HepG2 (cell line): Measurements from ENCODE around the gene TCL1A. TPM values are rescaled to one million over a fixed set of nuclear protein-coding genes. Genes with fewer than 3 reads are reported as not detected.

Experiments
- ATAC-seq: fragments of 200-7000 bp; cut with Tn5 transposase; 3 replicates; pipeline ENCODE4 v1.9.1; 2020; ENCODE audit warnings: mild to moderate bottlenecking, moderate library complexity
- BruUV-seq: library from RNA; stranded (reverse); fragments of 400-500 nt; replicated peaks from 2 replicates; lab custom pipeline; 2021; lab: Mats Ljungman, UMichigan
- CTCF ChIA-PET: fragments of 300-600 bp; formaldehyde crosslinking; extraction: SDS; loops from one replicate; lab custom pipeline; 2021; ENCODE audit warnings: low total read pairs, inconsistent platforms, low intra/inter-chr PET ratio; lab: Yijun Ruan, JAX
- POLR2A ChIA-PET: fragments of 350-600 bp; sonication (Branson Sonifier 250); formaldehyde crosslinking; loops from one replicate; lab custom pipeline; 2020; ENCODE audit warnings: antibody characterized with exemption, inconsistent platforms; lab: Yijun Ruan, JAX
- DNase-seq: peaks from one replicate; pipeline ENCODE4 v3.0.0-alpha.2; 2015; ENCODE audit warnings: low spot score
- FAIRE-seq: peaks from 3 replicates; lab custom pipeline; 2011; peaks lifted over from hg19 to GRCh38; lab: Jason Lieb, UNC
- H2AFZ ChIP-seq: one replicate; pipeline ENCODE4 v1.6.1; 2011; ENCODE audit warnings: low read length, inconsistent platforms
- H3K27ac ChIP-seq: fragments of 300-600 bp; 3 replicates; pipeline ENCODE4 v1.8.0; 2011; ENCODE audit warnings: mixed run types, mild to moderate bottlenecking, mixed read lengths, low read length, inconsistent platforms; ENCODE audit not compliant: insufficient read depth; ENCODE audit errors: extremely low read length
- H3K27me3 ChIP-seq, 2 experiments: fragments of 200-600 bp in 1 of 2; 2 replicates in 1 of 2; 3 replicates in 1 of 2; pipeline versions ENCODE4 v1.6.0 to v1.8.0; 2011; ENCODE audit warnings: low read length in 2 of 2, mild to moderate bottlenecking in 2 of 2, moderate library complexity in 2 of 2, inconsistent platforms in 1 of 2; ENCODE audit not compliant: insufficient read depth in 2 of 2, control insufficient read depth in 1 of 2
- H3K36me3 ChIP-seq, 2 experiments: fragments of 200-600 bp in 1 of 2; replicated peaks in 1 of 2; 2 replicates in 1 of 2; 3 replicates in 1 of 2; pipeline versions ENCODE4 v1.5.1 to v1.8.0; 2011; ENCODE audit warnings: low read length in 2 of 2, inconsistent platforms in 1 of 2; ENCODE audit not compliant: insufficient read depth in 2 of 2, control insufficient read depth in 1 of 2
- H3K4me1 ChIP-seq: 2 replicates; pipeline ENCODE4 v1.5.1; 2012; ENCODE audit warnings: low read length, inconsistent platforms; ENCODE audit not compliant: insufficient read depth
- H3K4me2 ChIP-seq: 2 replicates; pipeline ENCODE4 v1.6.0; 2011; ENCODE audit warnings: low read depth, low read length, inconsistent platforms
- H3K4me3 ChIP-seq, 3 experiments: fragments of 200-600 bp in 1 of 3; sonication (generic), shearing (Covaris generic) in 1 of 3; replicated peaks in 1 of 3; 2 replicates each; pipeline ENCODE4 v1.5.1; 2011 to 2016; ENCODE audit warnings: low read length in 3 of 3, inconsistent platforms in 2 of 3, low read depth in 2 of 3, mild to moderate bottlenecking in 2 of 3, control low read depth in 1 of 3, mixed read lengths in 1 of 3; ENCODE audit not compliant: insufficient read depth in 1 of 3
- H3K79me2 ChIP-seq: one replicate; pipeline ENCODE4 v1.6.1; 2011; ENCODE audit warnings: low read length, inconsistent platforms; ENCODE audit not compliant: insufficient read depth
- H3K9ac ChIP-seq: 2 replicates; pipeline ENCODE4 v1.6.0; 2011; ENCODE audit warnings: mild to moderate bottlenecking, low read depth, low read length, inconsistent platforms; ENCODE audit not compliant: insufficient read depth
- H3K9me3 ChIP-seq: 2 replicates; pipeline ENCODE4 v1.5.1; 2012; ENCODE audit warnings: mild to moderate bottlenecking, low read length
- H4K20me1 ChIP-seq: 2 replicates; pipeline ENCODE4 v1.6.0; 2011; ENCODE audit warnings: inconsistent platforms, mild to moderate bottlenecking, low read length, moderate library complexity; ENCODE audit not compliant: insufficient read depth
- ATF7 ChIP-seq, 2 experiments: fragments of 450-650 bp in 1 of 2; sonication (generic) in 1 of 2; formaldehyde crosslinking in 1 of 2; IDR thresholded peaks; 2 replicates each; pipeline versions ENCODE4 v1.4.0 to v1.6.1; 2016 to 2020; ENCODE audit warnings: antibody characterized with exemption in 1 of 2, mild to moderate bottlenecking in 1 of 2, missing genetic modification reagents in 1 of 2
- EEA1 ChIP-seq: sonication (generic); formaldehyde crosslinking; IDR thresholded peaks from 2 replicates; pipeline ENCODE4 v1.5.1; 2020; ENCODE audit warnings: mild to moderate bottlenecking, missing genetic modification reagents, borderline replicate concordance
- FUBP1 ChIP-seq: sonication (generic); formaldehyde crosslinking; IDR thresholded peaks from 2 replicates; pipeline ENCODE4 v1.5.1; 2020; ENCODE audit warnings: missing genetic modification reagents, mild to moderate bottlenecking, borderline replicate concordance
- PRMT3 ChIP-seq: sonication (generic); formaldehyde crosslinking; IDR thresholded peaks from 2 replicates; pipeline ENCODE4 v1.8.1; 2022; ENCODE audit warnings: low read depth, mild to moderate bottlenecking, moderate library complexity, missing genetic modification reagents, borderline replicate concordance
- PTBP1 ChIP-seq: fragments of 200-400 bp; formaldehyde crosslinking; IDR thresholded peaks from 2 replicates; pipeline ENCODE4 v1.6.1; 2018; ENCODE audit warnings: low read length, low read depth; ENCODE audit not compliant: poor library complexity, severe bottlenecking
- SATB2 ChIP-seq: sonication (generic); formaldehyde crosslinking; IDR thresholded peaks from 2 replicates; pipeline ENCODE4 v1.5.0; 2020; ENCODE audit warnings: missing genetic modification reagents
- SKIL ChIP-seq: sonication (generic); formaldehyde crosslinking; IDR thresholded peaks from 2 replicates; pipeline ENCODE4 v1.8.0; 2022; ENCODE audit warnings: missing genetic modification reagents, mild to moderate bottlenecking, moderate library complexity, borderline replicate concordance
- ZNF12 ChIP-seq: sonication (generic); formaldehyde crosslinking; IDR thresholded peaks from 2 replicates; pipeline ENCODE4 v1.5.0; 2020; ENCODE audit warnings: missing genetic modification reagents
- ZNF720 ChIP-seq: sonication (generic); formaldehyde crosslinking; IDR thresholded peaks from 2 replicates; pipeline ENCODE4 v1.4.0; 2020; ENCODE audit warnings: missing genetic modification reagents
- WGBS: methylation state at CpG from one replicate; pipeline ENCODE4 v1.1.6; 2017; ENCODE audit warnings: low lambda C conversion rate; 5-methylcytosine and 5-hydroxymethylcytosine counted together
- in situ Hi-C: cut with HindIII; loops from 2 replicates; pipeline ENCODE4 v1.10.0; 2017; ENCODE audit warnings: low pct_unique_long_range_greater_than_20kb; ENCODE audit not compliant: extremely low pct_ligation_motif_present
- intact Hi-C: fragments of 100-400 bp; cut with micrococcal nuclease; formaldehyde crosslinking; loops from one replicate; pipeline ENCODE4 v1.10.0; 2022; ENCODE audit not compliant: unreplicated experiment
- polyA plus RNA-seq, 8 experiments: library from polyadenylated mRNA; depleted of rRNA in 3 of 8; stranded (reverse) in 7 of 8; unstranded in 1 of 8; fragments of >200 nt; fragmentation: Illumina TruSeq in 4 of 8; extraction: Trizol in 4 of 8; gene quantifications; 2 replicates each; pipeline versions ENCODE4 v1.2.1 to v1.2.3, GENCODE V29; 2011 to 2016; ENCODE audit warnings: low read depth in 4 of 8, missing spikeins in 1 of 8, mixed read lengths in 1 of 8; ENCODE audit not compliant: insufficient read depth in 1 of 8
- total RNA-seq, 5 experiments: library from RNA; depleted of rRNA; stranded (reverse); fragments of >200 nt; fragmentation: Illumina TruSeq; extraction: Trizol; gene quantifications; 2 replicates each; pipeline ENCODE4 v1.2.3, GENCODE V29; 2016; ENCODE audit warnings: low read depth in 1 of 5
- TF ChIP-seq, protein P1 (sequence below): sonication (generic); formaldehyde crosslinking; IDR thresholded peaks from 2 replicates; pipeline ENCODE4 v1.5.0; 2020; ENCODE audit warnings: missing genetic modification reagents
- TF ChIP-seq, protein P2 (sequence below): IDR thresholded peaks from 2 replicates; pipeline ENCODE4 v1.4.0; 2020; ENCODE audit warnings: mild to moderate bottlenecking, missing genetic modification reagents

Gene TCL1A
- total and polyA plus RNA-seq, 2 of the 13 experiments (the other 11 are each of a cell fraction or from before 2014, with no cell fraction given) = not detected

DNA sequence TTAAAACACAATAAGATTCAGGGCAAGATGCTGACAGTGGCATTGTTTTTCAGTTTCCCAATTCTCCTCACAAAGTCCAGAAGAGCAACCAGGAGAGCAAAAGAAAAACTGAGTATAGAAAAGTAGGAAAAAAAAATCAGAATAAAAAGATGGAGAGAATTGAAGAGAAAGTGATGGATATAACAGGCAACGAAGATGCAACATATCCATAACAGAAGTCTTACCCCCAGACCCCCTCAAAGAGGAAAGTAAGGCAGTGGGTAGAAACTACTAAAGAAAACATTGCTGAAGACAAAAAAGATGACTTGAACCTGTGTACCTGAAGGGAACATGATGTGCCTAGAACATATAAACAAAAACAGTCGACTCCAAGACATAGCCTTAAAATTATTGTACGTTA lies 10.6 kb downstream of the TCL1A start:
- no peaks in the 10 kb centered on the region for H3K79me2 ChIP-seq
- no peak overlapping the region for H3K9ac ChIP-seq
- no peaks in the 10 kb centered on the region for H3K36me3 ChIP-seq
- peaks cover 0 to 6% of the 10 kb centered on the region in 2 experiments; a peak in 1 of 5 replicates for H3K27me3 ChIP-seq
- DNase-seq (no peak), FAIRE-seq (no peak), ATAC-seq (no peak)
- H3K4me2 ChIP-seq = no peak overlapping the region
- ChIA-PET POLR2A (no interaction called here), CTCF (no interaction called here)
- H3K27ac ChIP-seq = no peak overlapping the region
- intact Hi-C loops = no loop called here
- H3K9me3 ChIP-seq = no peaks in the 10 kb centered on the region
- no peak overlapping the region for H3K4me3 ChIP-seq
- H4K20me1 ChIP-seq = no peaks in the 10 kb centered on the region
- BruUV-seq = no TSS peak
- H3K4me1 ChIP-seq = no peaks in the 10 kb centered on the region
- in situ Hi-C loops = no loop called here
- WGBS = 1% methylated on average over 3 of the region's 3 CpGs
- H2AFZ ChIP-seq = no peak overlapping the region
- TF ChIP-seq, protein P1, sequence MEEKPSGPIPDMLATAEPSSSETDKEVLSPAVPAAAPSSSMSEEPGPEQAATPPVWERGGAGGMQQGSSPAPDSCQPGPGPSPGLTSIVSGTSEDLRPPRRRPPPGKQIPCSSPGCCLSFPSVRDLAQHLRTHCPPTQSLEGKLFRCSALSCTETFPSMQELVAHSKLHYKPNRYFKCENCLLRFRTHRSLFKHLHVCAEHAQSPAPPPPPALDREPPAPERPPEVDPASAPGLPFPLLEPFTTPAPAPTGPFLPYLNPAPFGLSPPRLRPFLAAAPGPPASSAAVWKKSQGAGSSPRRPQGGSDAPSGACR (CRISPR knock-in tag) = no peak
- TF ChIP-seq, protein P2, sequence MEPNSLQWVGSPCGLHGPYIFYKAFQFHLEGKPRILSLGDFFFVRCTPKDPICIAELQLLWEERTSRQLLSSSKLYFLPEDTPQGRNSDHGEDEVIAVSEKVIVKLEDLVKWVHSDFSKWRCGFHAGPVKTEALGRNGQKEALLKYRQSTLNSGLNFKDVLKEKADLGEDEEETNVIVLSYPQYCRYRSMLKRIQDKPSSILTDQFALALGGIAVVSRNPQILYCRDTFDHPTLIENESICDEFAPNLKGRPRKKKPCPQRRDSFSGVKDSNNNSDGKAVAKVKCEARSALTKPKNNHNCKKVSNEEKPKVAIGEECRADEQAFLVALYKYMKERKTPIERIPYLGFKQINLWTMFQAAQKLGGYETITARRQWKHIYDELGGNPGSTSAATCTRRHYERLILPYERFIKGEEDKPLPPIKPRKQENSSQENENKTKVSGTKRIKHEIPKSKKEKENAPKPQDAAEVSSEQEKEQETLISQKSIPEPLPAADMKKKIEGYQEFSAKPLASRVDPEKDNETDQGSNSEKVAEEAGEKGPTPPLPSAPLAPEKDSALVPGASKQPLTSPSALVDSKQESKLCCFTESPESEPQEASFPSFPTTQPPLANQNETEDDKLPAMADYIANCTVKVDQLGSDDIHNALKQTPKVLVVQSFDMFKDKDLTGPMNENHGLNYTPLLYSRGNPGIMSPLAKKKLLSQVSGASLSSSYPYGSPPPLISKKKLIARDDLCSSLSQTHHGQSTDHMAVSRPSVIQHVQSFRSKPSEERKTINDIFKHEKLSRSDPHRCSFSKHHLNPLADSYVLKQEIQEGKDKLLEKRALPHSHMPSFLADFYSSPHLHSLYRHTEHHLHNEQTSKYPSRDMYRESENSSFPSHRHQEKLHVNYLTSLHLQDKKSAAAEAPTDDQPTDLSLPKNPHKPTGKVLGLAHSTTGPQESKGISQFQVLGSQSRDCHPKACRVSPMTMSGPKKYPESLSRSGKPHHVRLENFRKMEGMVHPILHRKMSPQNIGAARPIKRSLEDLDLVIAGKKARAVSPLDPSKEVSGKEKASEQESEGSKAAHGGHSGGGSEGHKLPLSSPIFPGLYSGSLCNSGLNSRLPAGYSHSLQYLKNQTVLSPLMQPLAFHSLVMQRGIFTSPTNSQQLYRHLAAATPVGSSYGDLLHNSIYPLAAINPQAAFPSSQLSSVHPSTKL (CRISPR knock-in tag) = no peak
- no peak for TF ChIP-seq FUBP1
- no peak for TF ChIP-seq ZNF720
- TF ChIP-seq SATB2 (CRISPR knock-in tag) = no peak
- no peak for TF ChIP-seq EEA1 (CRISPR knock-in tag)
- TF ChIP-seq ATF7 (IDR thresholded peaks at IDR 0.05) = no peak
- no peak for TF ChIP-seq ATF7 (CRISPR knock-in tag; IDR thresholded peaks at IDR 0.05)
- no peak for TF ChIP-seq PTBP1
- no peak for TF ChIP-seq ZNF12 (CRISPR knock-in tag)
- no peak for TF ChIP-seq PRMT3 (CRISPR knock-in tag)
- no peak for TF ChIP-seq SKIL (CRISPR knock-in tag)
